Cardiac muscle cell (in vitro differentiated cells and primary cell): ENCODE results near the gene PRG2. TPM values are rescaled to one million over a fixed set of nuclear protein-coding genes. Genes with fewer than 3 reads are reported as not detected.

Source experiments
- DNase-seq, 2 donors: peaks; one replicate each; pipeline versions ENCODE4 v3.0.0 to v3.0.0-alpha.2; 2010 to 2017; ENCODE audit warnings: low read depth in 1 of 2, low spot score in 1 of 2
- H3K27ac ChIP-seq: fragments of 200-600 bp; sonication (generic); 2 replicates; pipeline ENCODE4 v1.5.1; 2016
- H3K27me3 ChIP-seq: fragments of 200-600 bp; sonication (generic); 2 replicates; pipeline ENCODE4 v1.6.0; 2016; ENCODE audit warnings: control low read depth
- H3K36me3 ChIP-seq: fragments of 200-600 bp; sonication (generic); 2 replicates; pipeline ENCODE4 v1.5.1; 2016; ENCODE audit warnings: control low read depth
- H3K4me1 ChIP-seq: fragments of 200-600 bp; sonication (generic); 2 replicates; pipeline ENCODE4 v1.8.1; 2017; ENCODE audit warnings: low read depth, mild to moderate bottlenecking, mixed run types
- H3K4me3 ChIP-seq: fragments of 200-600 bp; sonication (generic); 2 replicates; pipeline ENCODE4 v1.5.1; 2016; ENCODE audit warnings: mild to moderate bottlenecking
- H3K9me3 ChIP-seq: fragments of 200-600 bp; sonication (generic); 2 replicates; pipeline ENCODE4 v1.5.1; 2017; ENCODE audit warnings: low read depth, mild to moderate bottlenecking, control low read depth
- polyA plus RNA-seq: library from polyadenylated mRNA; unstranded; fragments of >200 nt; fragmentation: Nextera tagmentation; extraction: Ambion mirVana; gene quantifications from 2 replicates; pipeline ENCODE4 v1.2.1, GENCODE V29; 2016
- total RNA-seq: library from RNA; depleted of rRNA; stranded (reverse); fragments of >200 nt; gene quantifications from 2 replicates; pipeline ENCODE4 v1.2.3, GENCODE V29; 2016
- TF ChIP-seq, protein P1 (sequence below): IDR thresholded peaks from 2 replicates; pipeline ENCODE4 v1.5.1; 2012; ENCODE audit warnings: low read depth, mild to moderate bottlenecking, low read length

Gene PRG2
- total and polyA plus RNA-seq, 2 experiments from 2014 or later, result not detected

GRCh38 chr11:57354699-57355098 lies 35.8 kb downstream of the PRG2 start:
- Histone ChIP-seq H3K4me3 (no peak overlapping the region), H3K36me3 (no peaks in the 10 kb centered on the region), H3K27me3 (no peaks in the 10 kb centered on the region), H3K4me1 (peaks cover 18% of the 10 kb centered on the region), H3K27ac (peak overlapping the region; percentile 77), H3K9me3 (no peaks in the 10 kb centered on the region)
- TF ChIP-seq, protein P1, sequence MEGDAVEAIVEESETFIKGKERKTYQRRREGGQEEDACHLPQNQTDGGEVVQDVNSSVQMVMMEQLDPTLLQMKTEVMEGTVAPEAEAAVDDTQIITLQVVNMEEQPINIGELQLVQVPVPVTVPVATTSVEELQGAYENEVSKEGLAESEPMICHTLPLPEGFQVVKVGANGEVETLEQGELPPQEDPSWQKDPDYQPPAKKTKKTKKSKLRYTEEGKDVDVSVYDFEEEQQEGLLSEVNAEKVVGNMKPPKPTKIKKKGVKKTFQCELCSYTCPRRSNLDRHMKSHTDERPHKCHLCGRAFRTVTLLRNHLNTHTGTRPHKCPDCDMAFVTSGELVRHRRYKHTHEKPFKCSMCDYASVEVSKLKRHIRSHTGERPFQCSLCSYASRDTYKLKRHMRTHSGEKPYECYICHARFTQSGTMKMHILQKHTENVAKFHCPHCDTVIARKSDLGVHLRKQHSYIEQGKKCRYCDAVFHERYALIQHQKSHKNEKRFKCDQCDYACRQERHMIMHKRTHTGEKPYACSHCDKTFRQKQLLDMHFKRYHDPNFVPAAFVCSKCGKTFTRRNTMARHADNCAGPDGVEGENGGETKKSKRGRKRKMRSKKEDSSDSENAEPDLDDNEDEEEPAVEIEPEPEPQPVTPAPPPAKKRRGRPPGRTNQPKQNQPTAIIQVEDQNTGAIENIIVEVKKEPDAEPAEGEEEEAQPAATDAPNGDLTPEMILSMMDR, result no peak
- no peak for DNase-seq

GRCh38 chr11:57353852-57354251 lies 36.6 kb downstream of the PRG2 start:
- Histone ChIP-seq H3K27me3 (no peaks in the 10 kb centered on the region), H3K9me3 (no peaks in the 10 kb centered on the region), H3K27ac (peak overlapping the region; percentile 77), H3K36me3 (no peaks in the 10 kb centered on the region), H3K4me3 (no peak overlapping the region), H3K4me1 (peaks cover 18% of the 10 kb centered on the region)
- DNase-seq, result no peak
- TF ChIP-seq, protein P1, result no peak

DNA sequence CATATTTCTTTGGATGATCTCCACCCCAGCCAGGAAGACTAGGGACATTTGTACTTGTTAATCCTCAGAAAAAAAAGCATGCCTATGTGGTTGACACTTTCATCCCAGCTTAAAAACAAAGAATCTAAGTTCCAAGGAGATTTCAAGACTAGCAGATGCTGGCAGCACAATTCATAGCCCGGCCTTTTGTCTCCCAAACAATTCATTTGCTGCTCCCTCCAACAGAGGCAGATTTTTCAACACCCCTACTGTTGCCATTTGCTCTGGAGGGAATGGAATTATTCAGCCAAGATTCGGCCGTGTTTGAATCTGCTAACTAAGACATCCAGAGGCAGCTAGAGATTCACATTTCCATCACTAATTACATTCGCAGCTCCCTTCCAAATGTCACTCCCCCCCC lies 37.0 kb downstream of the PRG2 start:
- Histone ChIP-seq H3K4me3 (no peak overlapping the region), H3K9me3 (no peaks in the 10 kb centered on the region), H3K4me1 (peaks cover 18% of the 10 kb centered on the region), H3K27me3 (no peaks in the 10 kb centered on the region), H3K27ac (no peak overlapping the region), H3K36me3 (no peaks in the 10 kb centered on the region)
- no peak for DNase-seq
- TF ChIP-seq, protein P1, result no peak

DNA sequence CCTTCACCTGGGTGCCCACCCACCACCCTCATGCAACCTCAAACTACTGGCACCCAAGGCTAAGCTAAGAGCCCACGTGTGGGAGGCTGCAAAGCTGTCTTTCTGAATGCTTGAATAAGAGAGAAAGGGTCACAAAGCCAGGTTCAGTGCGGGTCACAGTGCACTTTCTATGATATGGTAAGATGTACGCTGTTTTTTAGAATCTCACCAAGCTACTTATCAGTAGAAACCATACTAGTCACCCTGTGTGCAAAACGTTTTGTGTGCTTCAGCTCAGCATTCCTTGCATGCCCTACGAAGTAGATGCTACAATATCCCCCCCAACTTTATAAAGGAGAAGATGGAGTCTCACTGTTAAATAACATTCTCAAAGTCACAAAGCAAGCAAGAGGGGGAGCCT lies 37.4 kb downstream of the PRG2 start:
- Histone ChIP-seq H3K4me1 (peaks cover 18% of the 10 kb centered on the region), H3K27ac (no peak overlapping the region), H3K4me3 (no peak overlapping the region), H3K27me3 (no peaks in the 10 kb centered on the region), H3K36me3 (no peaks in the 10 kb centered on the region), H3K9me3 (no peaks in the 10 kb centered on the region)
- DNase-seq, result no peak
- TF ChIP-seq, protein P1, result no peak

DNA sequence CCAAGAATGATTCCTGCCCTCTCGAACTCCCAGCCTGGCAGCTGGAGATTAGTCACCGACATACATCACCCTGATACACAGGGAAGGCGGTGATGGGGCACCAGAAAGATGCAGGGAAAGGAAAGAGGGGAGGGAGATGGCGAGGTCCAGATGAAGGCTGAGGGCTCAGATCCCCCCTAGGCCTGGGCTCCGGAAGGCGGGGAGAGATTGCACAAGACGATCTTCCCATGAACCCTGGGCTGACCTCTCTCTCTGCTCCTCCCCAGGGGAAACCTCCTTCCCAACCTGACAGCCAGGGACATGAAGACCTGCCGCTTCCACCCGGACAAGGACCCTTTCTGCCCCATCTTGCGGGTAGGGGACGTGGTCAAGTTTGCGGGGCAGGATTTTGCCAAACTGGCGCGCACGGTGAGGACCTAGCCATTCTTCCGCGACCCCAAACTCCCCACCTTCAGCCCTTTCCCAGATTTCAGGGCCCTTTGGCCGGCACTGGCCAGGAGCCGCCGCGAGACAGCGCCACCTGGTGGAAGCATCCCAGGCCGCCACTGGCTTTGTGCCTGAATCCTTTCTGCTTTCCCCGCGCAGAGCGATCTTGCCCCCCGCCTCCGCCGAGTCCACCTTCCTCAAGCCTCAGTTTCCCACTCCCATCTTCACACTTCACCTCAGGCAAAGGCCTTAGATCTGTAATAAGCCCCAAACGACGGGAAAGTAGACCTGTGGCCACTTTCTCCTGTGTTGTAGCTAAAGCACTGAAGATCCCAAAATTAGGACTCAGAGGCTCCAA lies 40.8 kb downstream of the PRG2 start:
- no peak overlapping the region for H3K27ac ChIP-seq
- no peak overlapping the region for H3K4me3 ChIP-seq
- H3K9me3 ChIP-seq, result no peaks in the 10 kb centered on the region
- peaks cover 15% of the 10 kb centered on the region for H3K4me1 ChIP-seq
- TF ChIP-seq, protein P1, result peak; percentile 87
- H3K36me3 ChIP-seq, result no peaks in the 10 kb centered on the region
- H3K27me3 ChIP-seq, result no peaks in the 10 kb centered on the region
- peak; percentile 59 to 76 for DNase-seq
